Fibroblast of the aortic adventitia (primary cell): ENCODE results near the gene RIPK3. TPM values are rescaled to one million over a fixed set of nuclear protein-coding genes. Genes with fewer than 3 reads are reported as not detected.

Experiments
- DNase-seq: peaks from one replicate; pipeline ENCODE4 v3.0.0-alpha.2; 2010; ENCODE audit warnings: low read depth
- H3K4me3 ChIP-seq: 2 replicates; pipeline ENCODE4 v1.5.1; 2011; ENCODE audit warnings: low read depth, mild to moderate bottlenecking, control low read depth, low read length, moderate library complexity
- total RNA-seq: library from RNA; depleted of rRNA; stranded (reverse); fragments of >200 nt; gene quantifications from 2 replicates; pipeline ENCODE4 v1.2.3, GENCODE V29; 2012; ENCODE audit warnings: low replicate concordance
- TF ChIP-seq, protein P1 (sequence below): IDR thresholded peaks from 2 replicates; pipeline ENCODE4 v1.5.1; 2011; ENCODE audit warnings: mild to moderate bottlenecking, low read length, control low read depth, inconsistent platforms; ENCODE audit not compliant: insufficient read depth

RIPK3 gene
- total RNA-seq, 1 donor, result 0.99 TPM

DNA sequence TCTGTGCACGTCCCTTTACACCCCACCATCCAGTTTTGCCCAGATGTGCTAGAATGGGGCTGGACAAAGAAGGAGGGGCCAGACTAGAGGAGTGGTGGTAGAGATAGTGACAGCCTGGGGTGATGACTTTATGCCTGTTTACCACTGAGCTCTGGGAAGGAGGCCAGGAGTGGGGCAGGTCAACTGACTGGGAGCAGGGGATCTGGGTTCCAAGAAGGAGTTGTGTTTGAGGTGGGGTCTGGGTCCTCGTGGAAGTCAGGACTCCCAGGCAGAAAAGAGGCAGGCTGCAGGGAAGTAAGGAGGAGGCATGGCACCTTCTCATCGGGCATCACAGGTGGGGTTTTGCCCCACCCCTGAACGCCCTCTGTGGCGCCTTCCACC, 29.5 kb downstream of the RIPK3 start:
- TF ChIP-seq, protein P1, sequence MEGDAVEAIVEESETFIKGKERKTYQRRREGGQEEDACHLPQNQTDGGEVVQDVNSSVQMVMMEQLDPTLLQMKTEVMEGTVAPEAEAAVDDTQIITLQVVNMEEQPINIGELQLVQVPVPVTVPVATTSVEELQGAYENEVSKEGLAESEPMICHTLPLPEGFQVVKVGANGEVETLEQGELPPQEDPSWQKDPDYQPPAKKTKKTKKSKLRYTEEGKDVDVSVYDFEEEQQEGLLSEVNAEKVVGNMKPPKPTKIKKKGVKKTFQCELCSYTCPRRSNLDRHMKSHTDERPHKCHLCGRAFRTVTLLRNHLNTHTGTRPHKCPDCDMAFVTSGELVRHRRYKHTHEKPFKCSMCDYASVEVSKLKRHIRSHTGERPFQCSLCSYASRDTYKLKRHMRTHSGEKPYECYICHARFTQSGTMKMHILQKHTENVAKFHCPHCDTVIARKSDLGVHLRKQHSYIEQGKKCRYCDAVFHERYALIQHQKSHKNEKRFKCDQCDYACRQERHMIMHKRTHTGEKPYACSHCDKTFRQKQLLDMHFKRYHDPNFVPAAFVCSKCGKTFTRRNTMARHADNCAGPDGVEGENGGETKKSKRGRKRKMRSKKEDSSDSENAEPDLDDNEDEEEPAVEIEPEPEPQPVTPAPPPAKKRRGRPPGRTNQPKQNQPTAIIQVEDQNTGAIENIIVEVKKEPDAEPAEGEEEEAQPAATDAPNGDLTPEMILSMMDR, result no peak
- H3K4me3 ChIP-seq, result no peak overlapping the region
- DNase-seq, result no peak

DNA sequence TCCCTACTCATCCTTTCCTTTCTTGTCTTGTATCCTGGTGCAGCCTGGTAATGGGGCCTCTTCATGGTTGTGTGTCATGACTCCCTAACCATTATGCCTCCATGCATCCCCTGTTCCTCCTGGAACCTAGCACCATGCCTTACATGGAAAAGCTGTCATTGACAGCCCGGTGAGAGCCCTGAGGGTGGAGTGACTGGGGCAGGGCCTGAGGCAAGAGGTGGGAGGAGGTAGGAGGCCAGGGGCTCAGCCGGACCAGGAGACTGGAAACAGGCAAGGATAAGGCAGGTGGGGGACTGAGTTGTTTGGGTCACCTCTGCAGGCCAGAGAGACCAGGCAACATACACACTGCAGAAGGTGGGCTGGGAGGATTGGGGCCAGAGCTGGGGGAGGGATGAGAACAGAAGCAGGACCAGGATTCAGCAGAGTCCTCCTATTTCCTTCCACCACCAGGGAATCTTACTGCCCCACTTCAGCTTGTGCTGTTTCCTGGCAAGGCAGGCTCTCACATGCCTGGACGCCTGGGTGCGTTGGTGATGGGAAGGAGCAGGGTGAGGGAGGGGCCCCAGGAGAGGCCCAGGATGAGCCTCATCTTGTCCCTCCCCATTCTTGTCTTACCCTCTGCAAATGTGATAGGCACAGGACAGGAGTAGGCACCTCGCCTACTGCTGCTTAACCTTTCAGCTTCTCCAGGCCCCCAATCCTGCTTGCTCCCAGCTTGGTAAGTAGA, 30.1 kb downstream of the RIPK3 start, which contains the start of gene LTB4R2:
LTB4R2 (plus strand) TSS at position 603 of the 727 bp plus-strand sequence. CDS start 525 bp downstream, outside the sequence.
- DNase-seq, result no peak
- peak within 1 kb of the TSS; percentile 28 for H3K4me3 ChIP-seq
- TF ChIP-seq, protein P1, result no peak

DNA sequence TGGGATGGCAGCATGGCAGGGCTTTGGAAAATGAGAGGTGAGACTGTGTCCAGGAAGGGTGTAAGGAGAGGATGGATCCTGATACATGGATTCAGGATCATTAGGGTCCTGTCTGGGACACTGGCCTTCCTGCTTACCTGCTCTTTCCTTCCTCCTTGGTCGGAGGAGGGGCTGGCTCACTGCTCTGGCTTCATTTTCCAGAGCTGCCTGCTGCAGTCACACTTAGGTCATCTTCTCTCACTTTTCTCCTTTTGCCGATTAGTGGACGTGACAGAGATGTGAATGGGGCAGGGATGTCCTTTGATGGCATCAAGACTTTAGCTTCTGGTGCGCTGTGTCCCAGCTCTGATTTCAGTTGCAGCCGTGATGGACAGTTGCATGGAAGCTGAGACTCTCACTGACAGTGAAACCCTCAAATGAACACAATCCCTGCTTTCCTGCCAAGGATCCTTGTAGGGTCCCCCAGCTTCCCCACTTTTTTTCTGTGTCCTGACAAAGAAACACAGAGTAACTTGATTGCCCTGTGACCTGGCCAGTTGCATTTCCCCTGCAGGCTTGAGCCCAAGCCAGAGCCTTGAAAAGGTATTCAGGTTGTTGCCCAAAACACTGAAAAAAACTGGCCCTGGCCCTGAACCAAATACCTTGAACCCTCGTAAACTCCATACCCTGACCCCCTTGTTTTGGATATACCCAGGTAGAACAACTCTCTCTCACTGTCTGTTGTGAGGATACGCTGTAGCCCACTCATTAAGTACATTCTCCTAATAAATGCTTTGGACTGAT, 31.3 kb downstream of the RIPK3 start:
- DNase-seq, result no peak
- TF ChIP-seq, protein P1, result no peak
- H3K4me3 ChIP-seq, result no peak overlapping the region

DNA sequence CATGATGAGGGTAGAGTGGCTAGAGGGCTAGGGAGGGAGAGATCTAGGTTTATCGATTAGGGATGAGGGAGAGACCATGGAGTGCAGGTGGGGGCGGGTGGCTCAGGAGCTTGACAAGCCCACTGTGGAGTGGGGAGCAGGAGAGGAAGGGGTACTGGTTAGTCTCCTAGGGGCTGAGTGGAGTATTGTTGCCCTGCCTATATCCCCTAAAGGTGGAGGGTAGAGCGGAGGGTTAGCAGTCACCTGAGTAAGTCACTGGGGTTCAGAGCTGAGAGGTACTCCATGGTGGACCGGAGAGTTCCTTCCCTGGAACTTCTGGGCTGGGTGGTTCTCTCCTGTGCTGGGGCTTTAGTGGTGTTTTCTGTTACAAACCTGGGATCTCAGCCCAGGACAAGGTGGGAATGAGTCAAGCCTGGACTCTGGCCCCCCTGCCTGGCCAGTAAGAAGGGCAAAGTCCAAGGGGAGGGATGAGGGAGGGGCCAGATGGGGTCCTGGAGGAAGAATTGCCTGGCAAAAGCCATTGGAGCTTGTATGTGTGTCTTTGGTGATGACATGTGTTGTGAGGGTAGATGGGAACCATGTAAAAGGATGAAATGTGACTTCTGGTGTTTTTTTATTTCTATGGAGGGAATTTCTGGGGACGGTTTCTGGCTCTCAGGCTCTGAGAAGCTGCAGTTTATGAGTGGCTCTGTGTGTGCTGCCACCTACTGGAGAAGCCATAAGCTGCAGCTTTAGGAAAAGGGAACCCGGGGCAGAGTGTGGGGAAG, 32.0 kb downstream of the RIPK3 start, which contains the start of gene CIDEB:
CIDEB (minus strand) TSS at position 403 of the 767 bp plus-strand sequence; CDS start at position 284, 119 bp downstream.
- TF ChIP-seq, protein P1, result peak; percentile 97
- H3K4me3 ChIP-seq, result no peak within 1 kb of the TSS
- peak; percentile 62 for DNase-seq

DNA sequence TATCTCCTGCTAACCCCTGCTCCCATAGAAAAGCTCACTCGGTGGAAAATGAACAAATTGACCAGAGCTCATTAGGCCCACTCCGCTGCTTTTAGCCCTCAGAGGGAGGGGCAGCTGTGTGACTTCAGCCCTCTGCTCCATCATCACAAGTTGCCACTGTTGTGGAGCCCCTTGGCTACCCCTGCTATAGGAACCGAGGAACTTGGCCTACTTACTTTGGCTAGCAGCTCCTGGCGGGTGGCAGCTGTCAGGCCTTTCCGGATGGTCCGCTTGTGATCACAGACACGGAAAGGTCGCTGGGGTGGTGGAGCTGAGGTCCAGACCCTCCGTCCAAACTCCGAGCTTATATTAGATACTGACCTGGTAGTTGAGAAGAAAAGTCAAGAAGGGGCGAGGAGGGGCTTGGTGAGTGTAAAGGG, 32.6 kb downstream of the RIPK3 start:
- no peak for DNase-seq
- no peak overlapping the region for H3K4me3 ChIP-seq
- TF ChIP-seq, protein P1, result no peak

DNA sequence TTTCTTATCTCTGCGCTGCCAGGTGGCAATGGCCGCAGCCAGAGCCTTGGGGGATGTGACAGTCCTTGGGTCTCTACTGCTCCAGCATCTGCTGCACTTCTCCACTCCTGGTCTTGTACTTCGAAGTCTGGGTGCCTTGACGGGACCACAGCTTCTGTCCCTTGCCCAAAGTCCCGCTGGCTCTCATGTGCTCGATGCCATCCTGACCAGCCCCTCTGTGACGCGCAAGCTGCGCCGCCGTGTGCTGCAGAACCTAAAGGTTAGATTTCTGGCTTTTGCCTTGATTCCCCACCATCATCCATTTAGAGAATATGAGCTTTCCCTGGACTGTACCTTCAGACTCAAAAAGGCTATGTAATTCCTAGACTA, 35.8 kb downstream of the RIPK3 start:
- H3K4me3 ChIP-seq, result no peak overlapping the region
- TF ChIP-seq, protein P1, result no peak
- DNase-seq, result no peak
